K562 (cell line): ENCODE results near the gene UBE2U. TPM values are rescaled to one million over a fixed set of nuclear protein-coding genes. Genes with fewer than 3 reads are reported as not detected.

Experiments
- ATAC-seq: fragments of 200-7000 bp; cut with Tn5 transposase; 3 replicates; pipeline ENCODE4 v1.9.1; 2020; ENCODE audit warnings: moderate library complexity
- BruUV-seq: library from RNA; stranded (reverse); fragments of 400-500 nt; replicated peaks from 2 replicates; lab custom pipeline; 2021; lab: Mats Ljungman, UMichigan
- CTCF ChIA-PET: fragments of 300-600 bp; formaldehyde crosslinking; extraction: SDS; loops from one replicate; lab custom pipeline; 2021; ENCODE audit warnings: low intra/inter-chr PET ratio; lab: Yijun Ruan, JAX
- POLR2A ChIA-PET: fragments of 300-600, 350-650 bp; sonication (Branson Sonifier 250); formaldehyde crosslinking; extraction: SDS; loops from one replicate; lab custom pipeline; 2021; ENCODE audit warnings: antibody characterized with exemption, inconsistent platforms; lab: Yijun Ruan, JAX
- DNase-seq, 4 experiments: peaks; one replicate each; pipeline versions ENCODE4 v3.0.0 to v3.0.0-alpha.2; 2011 to 2018; ENCODE audit warnings: low spot score in 3 of 4, mixed read lengths in 3 of 4; ENCODE audit errors: extremely low read depth in 1 of 4
- FAIRE-seq: peaks from 2 replicates; lab custom pipeline; 2011; peaks lifted over from hg19 to GRCh38; lab: Jason Lieb, UNC
- H2AFZ ChIP-seq: 2 replicates; pipeline ENCODE4 v1.6.0; 2011; ENCODE audit warnings: low read depth, low read length, control low read depth, inconsistent platforms
- H3K27ac ChIP-seq: fragments of 200-600 bp; 3 replicates; pipeline ENCODE4 v1.8.0; 2011; ENCODE audit warnings: low read depth, mild to moderate bottlenecking, control low read depth, inconsistent platforms, low read length, moderate library complexity, mixed read lengths; ENCODE audit errors: extremely low read depth
- H3K27me3 ChIP-seq, 2 experiments: fragments of 300-600 bp in 1 of 2; 2 replicates in 1 of 2; 3 replicates in 1 of 2; pipeline versions ENCODE4 v1.6.0 to v1.8.0; 2011; ENCODE audit warnings: inconsistent platforms in 2 of 2, low read length in 2 of 2, mild to moderate bottlenecking in 1 of 2, mixed read lengths in 1 of 2, moderate library complexity in 1 of 2; ENCODE audit not compliant: control insufficient read depth in 2 of 2, insufficient read depth in 2 of 2
- H3K36me3 ChIP-seq: fragments of 300-600 bp; 3 replicates; pipeline ENCODE4 v1.8.0; 2011; ENCODE audit warnings: mild to moderate bottlenecking, low read length, inconsistent platforms; ENCODE audit not compliant: control insufficient read depth, insufficient read depth
- H3K4me1 ChIP-seq, 2 experiments: fragments of 200-600 bp in 1 of 2; replicated peaks in 1 of 2; 2 replicates in 1 of 2; 3 replicates in 1 of 2; pipeline versions ENCODE4 v1.5.1 to v1.8.0; 2011; ENCODE audit warnings: inconsistent platforms in 2 of 2, low read length in 2 of 2, mild to moderate bottlenecking in 1 of 2, mixed read lengths in 1 of 2, moderate library complexity in 1 of 2; ENCODE audit not compliant: control insufficient read depth in 2 of 2, insufficient read depth in 2 of 2
- H3K4me2 ChIP-seq: 2 replicates; pipeline ENCODE4 v1.6.1; 2011; ENCODE audit warnings: low read length, control low read depth, inconsistent platforms, mixed read lengths; ENCODE audit not compliant: insufficient read depth
- H3K4me3 ChIP-seq: fragments of 200-600 bp; sonication (generic), shearing (Covaris generic); 2 replicates; pipeline ENCODE4 v1.5.1; 2016; ENCODE audit warnings: control low read depth, inconsistent platforms
- H3K79me2 ChIP-seq: fragments of 200-600 bp; 3 replicates; pipeline ENCODE4 v1.8.0; 2011; ENCODE audit warnings: low read length, inconsistent platforms; ENCODE audit not compliant: control insufficient read depth, insufficient read depth
- H3K9ac ChIP-seq, 2 experiments: 2 replicates each; pipeline versions ENCODE4 v1.6.0 to v1.6.1; 2011; ENCODE audit warnings: low read depth in 2 of 2, low read length in 2 of 2, control low read depth in 1 of 2, inconsistent platforms in 1 of 2, mild to moderate bottlenecking in 1 of 2, mixed read lengths in 1 of 2; ENCODE audit not compliant: insufficient read depth in 1 of 2
- H3K9me1 ChIP-seq: one replicate; pipeline ENCODE4 v1.6.0; 2011; ENCODE audit warnings: inconsistent platforms, mild to moderate bottlenecking, low read length, moderate library complexity; ENCODE audit not compliant: control insufficient read depth, insufficient read depth
- H3K9me3 ChIP-seq: replicated peaks from 2 replicates; pipeline ENCODE4 v1.5.1; 2011; ENCODE audit warnings: low read depth, low read length, inconsistent platforms; ENCODE audit not compliant: control insufficient read depth, insufficient read depth
- H4K20me1 ChIP-seq: replicated peaks from 2 replicates; pipeline ENCODE4 v1.6.1; 2011; ENCODE audit warnings: low read length, inconsistent platforms, mixed read lengths; ENCODE audit not compliant: control insufficient read depth, insufficient read depth
- ATF3 ChIP-seq, 2 experiments: fragments of 450-650 bp in 1 of 2; sonication (generic) in 1 of 2; formaldehyde crosslinking in 1 of 2; IDR thresholded peaks in 1 of 2; conservative IDR thresholded peaks in 1 of 2; 2 replicates each; pipeline versions ENCODE4 v1.6.1 to v1.8.1; 2016 to 2023; ENCODE audit warnings: mild to moderate bottlenecking in 2 of 2, moderate library complexity in 2 of 2, inconsistent platforms in 1 of 2, missing genetic modification reagents in 1 of 2
- CTCF ChIP-seq, 3 experiments: IDR thresholded peaks in 2 of 3; conservative IDR thresholded peaks in 1 of 3; 2 replicates each; pipeline ENCODE4 v1.5.1; 2011 to 2012; ENCODE audit warnings: low read length in 3 of 3, mild to moderate bottlenecking in 3 of 3, control low read depth in 2 of 3, improper control_type of control experiment in 1 of 3, inconsistent platforms in 1 of 3, low read depth in 1 of 3, mixed read lengths in 1 of 3, moderate library complexity in 1 of 3; ENCODE audit not compliant: insufficient read depth in 2 of 3
- LARP7 ChIP-seq: fragments of 450-650 bp; IDR thresholded peaks from 2 replicates; pipeline ENCODE4 v1.6.1; 2016
- SAFB2 ChIP-seq: fragments of 200-400 bp; formaldehyde crosslinking; IDR thresholded peaks from 2 replicates; pipeline ENCODE4 v1.6.1; 2018; ENCODE audit warnings: borderline replicate concordance, low read length, low read depth, moderate library complexity; ENCODE audit not compliant: severe bottlenecking
- SFPQ ChIP-seq: fragments of 200-400 bp; formaldehyde crosslinking; IDR thresholded peaks from 2 replicates; pipeline ENCODE4 v1.6.1; 2017; ENCODE audit warnings: mild to moderate bottlenecking, low read depth, low read length, moderate library complexity
- TEAD4 ChIP-seq, 2 experiments: sonication (generic) in 1 of 2; formaldehyde crosslinking in 1 of 2; IDR thresholded peaks; 2 replicates each; pipeline versions ENCODE4 v1.6.1 to v1.8.0; 2012 to 2022; ENCODE audit warnings: borderline replicate concordance in 1 of 2, inconsistent platforms in 1 of 2, low read length in 1 of 2, mild to moderate bottlenecking in 1 of 2, missing genetic modification reagents in 1 of 2
- TSC22D4 ChIP-seq: fragments of 450-650 bp; IDR thresholded peaks from 2 replicates; pipeline ENCODE4 v1.6.1; 2016; ENCODE audit warnings: missing genetic modification characterization, missing biosample characterization, control low read depth
- ZBTB2 ChIP-seq: fragments of 450-650 bp; IDR thresholded peaks from 2 replicates; pipeline ENCODE4 v1.6.1; 2016; ENCODE audit warnings: antibody characterized with exemption
- ZNF224 ChIP-seq: sonication (generic); formaldehyde crosslinking; IDR thresholded peaks from 2 replicates; pipeline ENCODE4 v1.8.0; 2022; ENCODE audit warnings: mild to moderate bottlenecking, missing genetic modification reagents
- ZNF354B ChIP-seq: fragments of 250-450 bp; sonication (Bioruptor Pico); IDR thresholded peaks from 2 replicates; pipeline ENCODE4 v1.4.0; 2020
- ZNF668 ChIP-seq: fragments of 250-450 bp; sonication (Bioruptor Pico); IDR thresholded peaks from 2 replicates; pipeline ENCODE4 v1.8.0; 2022; ENCODE audit warnings: mild to moderate bottlenecking, inconsistent platforms
- ZNF780A ChIP-seq: fragments of 250-450 bp; sonication (Bioruptor Pico); IDR thresholded peaks from 2 replicates; pipeline ENCODE4 v1.5.0; 2021; ENCODE audit warnings: mild to moderate bottlenecking
- WGBS: fragments of 100-300 bp; shearing (Covaris generic); methylation state at CpG from one replicate; pipeline ENCODE4 v1.1.6; 2016; ENCODE audit warnings: low coverage, mixed read lengths; ENCODE audit not compliant: insufficient coverage; ENCODE audit errors: missing lambda C conversion rate; 5-methylcytosine and 5-hydroxymethylcytosine counted together
- in situ Hi-C: fragments of 300-500 bp; cut with MboI; formaldehyde crosslinking; loops from 4 replicates; pipeline ENCODE4 v1.15.0; 2018; ENCODE audit warnings: inconsistent platforms, mixed read lengths
- intact Hi-C: fragments of 100-400 bp; cut with micrococcal nuclease; formaldehyde crosslinking; loops from 2 replicates; pipeline ENCODE4 v1.14.2; 2022
- polyA plus RNA-seq, 8 experiments: library from polyadenylated mRNA; depleted of rRNA in 4 of 8; stranded (reverse) in 5 of 8; unstranded in 3 of 8; fragments of >200 nt; fragmentation: Nextera tagmentation in 2 of 8; fragmentation: Illumina TruSeq in 1 of 8; extraction: Ambion mirVana in 2 of 8; extraction: Trizol in 1 of 8; gene quantifications; 2 replicates each; pipeline versions ENCODE4 v1.2.1 to v1.2.3, GENCODE V29; 2011 to 2014; ENCODE audit warnings: inconsistent platforms in 1 of 8, missing spikeins in 1 of 8
- total RNA-seq, 7 experiments: library from RNA; depleted of rRNA in 6 of 7; stranded (reverse); fragments of >200 nt in 6 of 7; fragmentation: Illumina TruSeq in 2 of 7; extraction: Trizol in 2 of 7; gene quantifications; 2 replicates each; pipeline versions ENCODE4 v1.2.1 to v1.2.3, GENCODE V29; 2011 to 2021; ENCODE audit warnings: low replicate concordance in 1 of 7

Gene UBE2U
- total and polyA plus RNA-seq, 9 of the 15 experiments (the other 6 are each of a cell fraction or from before 2014, with no cell fraction given), result not detected

- POLR2A ChIA-PET, result interaction anchor here (0.7 kb wide), 1 partner anchor 701 kb away, joined by 3 read pairs; no protein-coding TSS in a partner anchor
- Histone ChIP-seq H3K79me2 (no peaks in the 10 kb centered on the region), H4K20me1 (no peaks in the 10 kb centered on the region), H2AFZ (no peak overlapping the region), H3K4me1 (no peaks in the 10 kb centered on the region), H3K36me3 (no peaks in the 10 kb centered on the region), H3K4me3 (no peak overlapping the region), H3K9ac (no peak overlapping the region), H3K27me3 (no peaks in the 10 kb centered on the region; a peak in 2 of 5 replicates), H3K9me3 (no peaks in the 10 kb centered on the region), H3K27ac (no peak overlapping the region), H3K9me1 (no peaks in the 10 kb centered on the region), H3K4me2 (no peak overlapping the region)
- no peak for ATAC-seq
- in situ Hi-C loops (no loop called here), intact Hi-C loops (loop anchor here (5.0 to 10.0 kb wide), 2 partner anchors 113 to 556 kb away; no protein-coding TSS in a partner anchor)
- no peak for DNase-seq
- CTCF ChIA-PET, result no interaction called here
- no peak for FAIRE-seq
- TF ChIP-seq TSC22D4 (tag) (no peak), ZNF780A (no peak), SAFB2 (no peak), ZNF668 (no peak), LARP7 (no peak), ZNF354B (CRISPR knock-in tag) (no peak), ZBTB2 (no peak), SFPQ (no peak), ATF3 (IDR thresholded peaks at IDR 0.05) (no peak), ATF3 (CRISPR knock-in tag; conservative IDR thresholded peaks at IDR 0.05) (no peak), CTCF (IDR thresholded peaks at IDR 0.05 in 2 of 3, conservative IDR thresholded peaks at IDR 0.05 in 1 of 3; ENCODE audit: insufficient read depth in 2 of 3, low read depth in 1 of 3, low read length in 3 of 3) (no peak), TEAD4 (IDR thresholded peaks at IDR 0.05; ENCODE audit: low read length) (no peak), TEAD4 (CRISPR knock-in tag; IDR thresholded peaks at IDR 0.05; ENCODE audit: borderline replicate concordance) (no peak), ZNF224 (no peak)
- WGBS, result 0% methylated on average over 5 of the region's 5 CpGs
- no TSS peak for BruUV-seq
These were observed 44.6 kb downstream of the UBE2U start for GRCh38 chr1:64248065-64248464.
